GM21381 (cell line): Measurements from ENCODE around the gene BNC1.
"Not testable (repeated sequence)": the region's sequence is repeated elsewhere in the genome, so short reads cannot be mapped to it uniquely, and the experiment has no call there.

Experiments
- ATAC-seq: cut with Tn5 transposase; IDR thresholded peaks from one replicate; pipeline ENCODE4 v1.9.1; 2021; ENCODE audit warnings: mild to moderate bottlenecking, moderate library complexity; ENCODE audit not compliant: unreplicated experiment

BNC1 gene

DNA sequence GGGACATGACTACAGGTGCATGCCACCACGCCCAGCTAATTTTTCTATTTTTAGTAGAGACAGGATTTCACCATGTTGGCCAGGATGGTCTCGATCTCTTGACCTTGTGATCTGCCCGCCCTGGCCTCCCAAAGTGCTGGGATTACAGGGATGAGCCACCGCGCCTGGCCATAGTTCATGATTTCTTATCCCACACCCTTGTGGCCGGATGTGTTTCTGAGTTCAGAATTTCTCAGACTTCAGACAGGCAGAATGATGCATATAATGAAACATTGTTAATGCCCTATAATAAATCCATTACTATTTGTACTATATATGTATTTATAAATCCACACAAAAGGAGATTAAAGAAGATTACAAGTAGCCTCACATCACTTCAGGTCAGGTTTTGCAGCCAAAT, 22.3 kb downstream of the BNC1 start:
- ATAC-seq: not testable (repeated sequence)

DNA sequence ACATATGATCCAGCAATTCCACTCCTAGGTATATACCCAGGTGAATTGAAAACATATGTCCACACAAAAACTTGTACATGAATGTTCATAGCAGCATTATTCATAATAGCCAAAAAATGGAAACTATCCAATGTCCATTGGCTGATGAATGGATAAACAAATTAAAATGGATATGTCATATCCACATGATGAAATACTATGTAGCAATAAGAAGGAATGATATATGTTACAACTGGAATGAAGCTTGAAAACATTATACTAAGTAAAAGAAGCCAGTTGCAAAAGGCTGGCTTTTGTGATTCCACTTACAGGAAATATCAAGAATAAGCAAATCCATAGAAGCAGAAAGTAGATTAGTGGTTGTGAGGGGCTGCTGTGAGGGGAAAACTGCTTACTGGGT, 33.7 kb downstream of the BNC1 start:
- ATAC-seq: no peak

DNA sequence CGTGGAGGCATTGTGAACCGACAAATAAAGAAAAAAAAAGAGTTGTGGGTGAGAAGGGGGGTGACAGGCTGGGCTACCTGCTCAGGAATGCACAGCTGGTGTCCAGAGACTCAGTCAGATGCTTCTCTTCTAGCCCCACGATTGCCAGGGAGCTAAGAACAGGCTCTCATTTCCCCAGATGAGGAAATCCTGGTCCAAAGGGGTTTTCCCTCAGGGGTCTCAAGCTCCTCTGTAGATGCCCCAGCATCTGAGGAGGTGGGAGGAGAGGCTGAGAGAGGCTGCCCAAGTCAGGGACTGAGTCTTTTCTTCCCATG, 35.5 kb downstream of the BNC1 start:
- no peak for ATAC-seq

GRCh38 chr15:83248151-83249029, 36.1 kb downstream of the BNC1 start:
- no peak for ATAC-seq

GRCh38 chr15:83243634-83244033, 40.8 kb downstream of the BNC1 start:
- ATAC-seq: no peak

GRCh38 chr15:83230242-83230641, 54.2 kb downstream of the BNC1 start:
- no peak for ATAC-seq

- ATAC-seq: no peak
These were observed 59.0 kb downstream of the BNC1 start for GRCh38 chr15:83225449-83225848.

GRCh38 chr15:83221781-83222180, 62.7 kb downstream of the BNC1 start:
- not testable (repeated sequence) for ATAC-seq

- ATAC-seq: no peak
These were observed 65.4 kb downstream of the BNC1 start for GRCh38 chr15:83219026-83219425.

GRCh38 chr15:83215306-83215705, 69.2 kb downstream of the BNC1 start:
- ATAC-seq: no peak

DNA sequence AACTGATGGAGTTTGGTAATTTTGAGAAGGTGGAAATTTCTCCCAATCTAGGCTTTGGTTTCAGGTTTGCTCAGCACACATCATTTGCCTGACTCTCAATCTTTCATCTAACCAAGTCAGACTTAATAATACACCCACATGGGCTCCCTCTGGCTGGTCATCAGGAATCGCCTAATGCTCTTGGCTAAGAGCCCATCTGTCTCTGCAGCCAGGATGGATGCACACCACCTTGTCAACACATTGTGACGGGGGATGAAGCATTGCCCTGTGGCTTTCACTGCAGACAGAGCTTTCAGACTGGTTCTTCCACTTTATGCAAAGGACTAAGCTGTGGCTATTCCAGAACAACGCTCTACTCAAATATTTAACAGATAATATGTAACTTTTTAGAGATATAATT, 73.8 kb downstream of the BNC1 start:
- ATAC-seq: no peak

DNA sequence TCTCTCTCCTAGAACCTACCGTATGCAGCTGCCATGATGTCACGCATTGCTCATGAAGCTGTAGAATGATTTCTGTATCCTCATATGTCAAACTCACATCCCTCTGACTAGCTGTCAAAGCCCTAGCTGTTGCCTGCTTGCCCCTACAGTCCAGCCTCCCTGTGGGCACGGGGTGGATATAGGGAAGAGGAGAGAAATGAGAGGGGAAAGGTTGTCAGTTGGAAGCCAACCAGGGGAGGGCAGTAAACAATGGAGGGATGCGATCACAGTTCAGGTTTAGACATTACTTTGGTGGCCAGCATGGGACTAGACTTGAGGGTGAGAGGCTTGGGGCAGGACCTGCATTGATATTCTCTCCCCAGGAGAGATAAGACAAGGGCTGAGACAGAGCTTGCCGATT, 75.1 kb downstream of the BNC1 start:
- ATAC-seq: no peak

- no peak for ATAC-seq
These were observed 76.2 kb downstream of the BNC1 start for GRCh38 chr15:83208367-83208661.

GRCh38 chr15:83207660-83208366, 76.7 kb downstream of the BNC1 start, which contains the start of gene HDGFL3:
TSS of gene HDGFL3 (minus strand) at chr15:83207823. CDS start at chr15:83207414, 409 bp downstream.
- ATAC-seq: peak; percentile 37

DNA sequence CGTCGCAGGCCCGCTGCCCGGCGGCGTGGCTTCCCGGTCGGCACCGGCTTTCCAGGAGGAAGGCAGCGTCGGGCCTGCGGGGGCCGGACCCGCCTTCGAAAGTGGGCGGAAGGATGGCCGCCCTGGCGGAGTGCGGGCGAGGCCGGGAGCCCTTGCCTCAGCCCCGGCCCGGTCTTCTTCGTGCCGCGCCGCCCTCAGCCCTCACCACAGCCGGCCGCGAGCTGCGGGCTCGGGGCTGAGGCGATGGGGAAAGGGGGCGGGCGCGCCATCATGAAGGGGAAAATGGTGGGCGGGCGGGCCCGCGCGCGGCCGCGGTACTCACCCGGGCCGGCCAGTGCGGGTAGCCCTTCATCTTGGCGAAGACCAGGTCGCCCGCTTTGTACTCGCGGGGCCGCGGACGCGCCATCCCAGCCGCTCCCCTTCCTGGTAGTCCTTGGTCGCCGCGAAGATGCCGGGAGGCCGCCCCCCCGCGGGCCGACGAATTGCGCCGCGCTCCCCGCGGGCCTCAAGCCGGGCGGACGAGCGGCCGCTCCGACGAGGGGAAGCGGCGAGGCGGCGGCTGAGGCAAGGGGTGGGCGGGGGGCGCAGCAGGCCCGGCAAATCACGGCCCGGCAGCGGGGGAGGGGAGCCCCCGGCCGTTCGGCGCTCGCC, 77.3 kb downstream of the BNC1 start:
- ATAC-seq: peak; percentile 27

DNA sequence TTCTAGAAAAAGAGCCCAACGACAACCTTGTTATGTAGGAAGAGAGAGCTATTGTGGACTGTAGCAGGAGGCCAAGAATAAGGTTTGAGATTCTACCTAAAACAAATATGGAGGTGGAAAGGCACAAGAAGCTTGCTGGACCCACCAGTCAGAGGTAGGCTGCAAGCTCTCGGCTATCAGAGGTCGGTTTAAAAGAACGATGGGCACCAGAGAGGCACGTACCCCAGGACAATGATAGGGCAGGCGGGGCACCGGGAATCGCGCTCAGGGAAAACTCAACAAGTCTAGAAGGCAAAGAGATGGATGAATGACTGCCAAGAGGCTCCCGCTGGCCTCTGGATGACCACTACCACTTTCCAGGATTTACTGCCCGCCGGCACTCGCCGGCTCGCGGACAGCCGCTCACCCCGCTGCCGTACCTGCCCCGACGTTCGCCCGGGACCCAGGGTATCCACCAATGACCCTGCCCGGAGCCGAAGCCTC, 77.9 kb downstream of the BNC1 start:
- ATAC-seq: no peak
